Heart left ventricle (tissue), 16 donors: ENCODE data around the gene MSLN. TPM values are rescaled to one million over a fixed set of nuclear protein-coding genes. Genes with fewer than 3 reads are reported as not detected.
A peak's percentile ranks its signal among the peaks of the same experiment; 100 is the strongest.

Experiments used
- ATAC-seq, 4 donors: fragments of 200-7000 bp; cut with Tn5 transposase; one replicate each; pipeline ENCODE4 v1.9.1; 2020 to 2022; ENCODE audit warnings: moderate library complexity in 4 of 4, mild to moderate bottlenecking in 3 of 4, moderate number of reproducible peaks in 1 of 4
- DNase-seq, 5 donors: peaks; one replicate each; pipeline ENCODE4 v3.0.0-alpha.2; 2020
- H3K27ac ChIP-seq, 12 donors: fragments of 200-600 bp; sonication (generic) in 4 of 12; one replicate each; pipeline versions ENCODE4 v1.5.0 to v1.8.0; 2016 to 2022; ENCODE audit warnings: mild to moderate bottlenecking in 2 of 12
- H3K27me3 ChIP-seq, 9 donors: fragments of 200-600 bp; sonication (generic) in 2 of 9; one replicate each; pipeline versions ENCODE4 v1.5.1 to v1.8.0; 2016 to 2022; ENCODE audit warnings: mild to moderate bottlenecking in 3 of 9
- H3K36me3 ChIP-seq, 9 donors: fragments of 200-600 bp; sonication (generic) in 2 of 9; one replicate each; pipeline versions ENCODE4 v1.5.0 to v1.8.0; 2018 to 2022; ENCODE audit warnings: mild to moderate bottlenecking in 2 of 9
- H3K4me1 ChIP-seq, 12 donors: fragments of 200-600 bp; sonication (generic) in 4 of 12; one replicate each; pipeline versions ENCODE4 v1.5.0 to v1.8.0; 2016 to 2022; ENCODE audit warnings: mild to moderate bottlenecking in 3 of 12
- H3K4me3 ChIP-seq, 12 donors: fragments of 200-600 bp; sonication (generic) in 4 of 12; one replicate each; pipeline versions ENCODE4 v1.5.0 to v1.8.0; 2017 to 2022; ENCODE audit warnings: mild to moderate bottlenecking in 9 of 12, moderate library complexity in 4 of 12
- H3K9me3 ChIP-seq, 12 donors: fragments of 200-600 bp; sonication (generic) in 4 of 12; one replicate each; pipeline versions ENCODE4 v1.5.0 to v1.8.0; 2016 to 2022; ENCODE audit warnings: mild to moderate bottlenecking in 1 of 12
- CTCF ChIP-seq, 12 donors: fragments of 200-600 bp; sonication (generic) in 4 of 12; IDR thresholded peaks; one replicate each; pipeline versions ENCODE4 v1.5.0 to v1.8.0; 2018 to 2022; ENCODE audit warnings: antibody characterized with exemption in 12 of 12, mild to moderate bottlenecking in 5 of 12
- POLR2A ChIP-seq, 2 donors: fragments of 450-650 bp; IDR thresholded peaks; one replicate each; pipeline ENCODE4 v1.6.1; 2017; ENCODE audit warnings: antibody characterized with exemption in 2 of 2, mild to moderate bottlenecking in 2 of 2, moderate library complexity in 2 of 2
- WGBS, 4 donors: extraction: QIAGEN DNeasy Blood & Tissue Kit in 2 of 4; methylation state at CpG; one replicate each; pipeline versions ENCODE4 v1.1.5 to v1.1.7; 2013 to 2018; 5-methylcytosine and 5-hydroxymethylcytosine counted together
- intact Hi-C, 10 donors: fragments of 100-400 bp; cut with DNase I; formaldehyde crosslinking; loops; one replicate each; pipeline versions ENCODE4 v1.11.1 to v1.14.2; 2022
- polyA plus RNA-seq, 2 donors: library from polyadenylated mRNA; stranded (reverse); fragments of 200-250 nt; gene quantifications; one replicate each; pipeline ENCODE4 v1.2.3, GENCODE V29; 2013
- total RNA-seq, 9 donors: library from RNA; depleted of rRNA in 2 of 9; stranded (reverse); fragments of >200 nt in 2 of 9; fragmentation: NEBNext Ultra II Directional in 3 of 9; extraction: Animal tissue kit (Norgen Biotek cat#: 25700) in 3 of 9; gene quantifications; one replicate each; pipeline versions ENCODE4 v1.1.0 to v1.2.4, GENCODE V29; 2016 to 2023
- donor health status: ischemic (EF 13 %, LVEDD 7.1; RV severe dilation, severe dysfunction).
- donor health status: healthy with polysubstance abuse.
- donor health status: DM: no; HTN: yes; CAD: no.
- donor health status: DM: no; HTN: no; CAD: no.
- donor health status: ischemic (EF 25% LVEDD 6.9; RV normal size, moderate dysfunction).
- donor health status: ischemic (EF 25% LVEDD 5.7; RV mildly dilated, moderate dysfunction).
- donor health status: healthy.
- donor health status: DM: yes; HTN: yes; CAD: no.
- donor health status: ischemic (EF 35%, LVEDD 5.7; RV mildly dilated, moderate dysfunction).
- donor health status: nonischemic (EF 11% LVEDD 7.7; RV severe dilation, severe dysfunction).
- donor health status: DM: yes; HTN: yes; CAD: no.
- donor health status: PGD.
- donor health status: ischemic (EF 29% LVEDD 5.4; RV normal size, mild dysfunction).
- donor health status: nonischemic (EF 23%, LVEDD 6.1; RV moderate dilation, normal function).

MSLN gene
- total and polyA plus RNA-seq, 11 donors = 0.48 to 82.2 (median 0.50) TPM; not detected in 8

- TF ChIP-seq CTCF (IDR thresholded peaks at IDR 0.05) = no peak
- no peak for TF ChIP-seq POLR2A (IDR thresholded peaks at IDR 0.05)
- Histone ChIP-seq H3K9me3 (no peaks in the 10 kb centered on the region), H3K36me3 (no peaks in the 10 kb centered on the region), H3K27me3 (peaks cover 0 to 17% (median 0%) of the 10 kb centered on the region in 9 donors), H3K4me3 (no peak overlapping the region), H3K4me1 (no peaks in the 10 kb centered on the region), H3K27ac (no peak overlapping the region)
- DNase-seq = peak in 1 of 5 donors; percentile 14
- ATAC-seq = no peak
- intact Hi-C loops = no loop called here
- WGBS, 4 donors = 30 to 90% (median 54%) methylated on average over 2 to 20 of the region's 20 CpGs
Observed at GRCh38 chr16:769184-769784, 8.8 kb downstream of the MSLN start.

- no peak overlapping the region for H3K27ac ChIP-seq
- no peaks in the 10 kb centered on the region for H3K4me1 ChIP-seq
- ATAC-seq = no peak
- DNase-seq = peak in 1 of 5 donors; percentile 15
- TF ChIP-seq POLR2A (IDR thresholded peaks at IDR 0.05) (no peak), CTCF (IDR thresholded peaks at IDR 0.05) (no peak)
- H3K27me3 ChIP-seq = peaks cover 0 to 17% (median 0%) of the 10 kb centered on the region in 9 donors
- no peak overlapping the region for H3K4me3 ChIP-seq
- H3K36me3 ChIP-seq = no peaks in the 10 kb centered on the region
- no peaks in the 10 kb centered on the region for H3K9me3 ChIP-seq
- WGBS, 4 donors = 68 to 78% (median 75%) methylated on average over 15 to 19 of the region's 19 CpGs
- intact Hi-C loops = no loop called here
Observed at GRCh38 chr16:769934-770333, 9.4 kb downstream of the MSLN start.

GRCh38 chr16:770411-770810, 9.9 kb downstream of the MSLN start:
- Histone ChIP-seq H3K4me1 (no peaks in the 10 kb centered on the region), H3K9me3 (no peaks in the 10 kb centered on the region), H3K4me3 (no peak overlapping the region), H3K36me3 (no peaks in the 10 kb centered on the region), H3K27me3 (peaks cover 0 to 15% (median 0%) of the 10 kb centered on the region in 9 donors), H3K27ac (no peak overlapping the region)
- TF ChIP-seq POLR2A (IDR thresholded peaks at IDR 0.05) = no peak
- TF ChIP-seq CTCF (IDR thresholded peaks at IDR 0.05) = no peak
- DNase-seq (no peak), ATAC-seq (no peak)
- intact Hi-C loops = no loop called here
- 62 to 88% (median 72%) methylated on average over 2 to 13 of the region's 13 CpGs for WGBS, 4 donors

GRCh38 chr16:772959-773358, 12.4 kb downstream of the MSLN start:
- intact Hi-C loops = no loop called here
- no peak for TF ChIP-seq POLR2A (IDR thresholded peaks at IDR 0.05)

More at GRCh38 chr16:772959-773358, 12.4 kb downstream of the MSLN start:
- H3K36me3 ChIP-seq = no peaks in the 10 kb centered on the region
- no peaks in the 10 kb centered on the region for H3K4me1 ChIP-seq
- 84 to 89% (median 87%) methylated on average over 9 to 18 of the region's 18 CpGs for WGBS, 4 donors
- no peaks in the 10 kb centered on the region for H3K9me3 ChIP-seq
- no peak overlapping the region for H3K4me3 ChIP-seq
- no peak for ATAC-seq
- DNase-seq = no peak
- H3K27ac ChIP-seq = no peak overlapping the region
- peaks cover 0 to 17% (median 0%) of the 10 kb centered on the region in 9 donors for H3K27me3 ChIP-seq
